GM10248 (cell line): ENCODE measurements around the gene CRAMP1.

Source experiments
- CTCF ChIA-PET: fragments of 300-600 bp; sonication (Branson Sonifier 250); formaldehyde crosslinking; extraction: SDS; loops from one replicate; lab custom pipeline; 2021; ENCODE audit warnings: antibody characterized with exemption; lab: Yijun Ruan, JAX
- POLR2A ChIA-PET: fragments of 350-650 bp; sonication (Branson Sonifier 250); formaldehyde crosslinking; extraction: SDS; loops from one replicate; lab custom pipeline; 2020; ENCODE audit warnings: antibody characterized with exemption; lab: Yijun Ruan, JAX
- DNase-seq: peaks from one replicate; pipeline ENCODE4 v3.0.0; 2012; ENCODE audit errors: extremely low spot score
- TF ChIP-seq, protein P1 (sequence below): IDR thresholded peaks from 2 replicates; pipeline ENCODE4 v1.5.1; 2012; ENCODE audit warnings: mild to moderate bottlenecking, low read depth; ENCODE audit errors: extremely low read depth, missing control alignments, control extremely low read depth

CRAMP1 gene

DNA sequence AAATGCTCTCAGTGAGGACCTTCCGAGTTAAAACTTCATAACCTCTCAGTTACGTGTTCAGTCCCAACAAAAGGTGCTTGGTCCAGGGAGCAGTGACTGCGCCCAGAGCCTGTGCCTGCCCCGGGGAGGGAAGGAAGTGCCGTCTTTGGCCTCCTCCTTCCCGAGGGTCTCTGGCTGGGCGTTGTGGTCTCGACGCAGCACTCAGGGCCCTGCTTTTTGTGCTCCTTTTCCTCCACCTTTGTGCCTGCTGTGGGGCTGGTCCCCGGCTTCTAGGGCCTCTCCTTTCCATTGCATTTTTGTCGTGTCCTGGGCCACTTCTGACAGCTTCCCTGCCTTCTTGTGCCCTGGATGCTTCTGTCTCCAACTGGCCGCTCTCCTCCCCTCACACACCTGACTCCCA is 29.1 kb downstream of the CRAMP1 start:
- DNase-seq: no peak
- TF ChIP-seq, protein P1, sequence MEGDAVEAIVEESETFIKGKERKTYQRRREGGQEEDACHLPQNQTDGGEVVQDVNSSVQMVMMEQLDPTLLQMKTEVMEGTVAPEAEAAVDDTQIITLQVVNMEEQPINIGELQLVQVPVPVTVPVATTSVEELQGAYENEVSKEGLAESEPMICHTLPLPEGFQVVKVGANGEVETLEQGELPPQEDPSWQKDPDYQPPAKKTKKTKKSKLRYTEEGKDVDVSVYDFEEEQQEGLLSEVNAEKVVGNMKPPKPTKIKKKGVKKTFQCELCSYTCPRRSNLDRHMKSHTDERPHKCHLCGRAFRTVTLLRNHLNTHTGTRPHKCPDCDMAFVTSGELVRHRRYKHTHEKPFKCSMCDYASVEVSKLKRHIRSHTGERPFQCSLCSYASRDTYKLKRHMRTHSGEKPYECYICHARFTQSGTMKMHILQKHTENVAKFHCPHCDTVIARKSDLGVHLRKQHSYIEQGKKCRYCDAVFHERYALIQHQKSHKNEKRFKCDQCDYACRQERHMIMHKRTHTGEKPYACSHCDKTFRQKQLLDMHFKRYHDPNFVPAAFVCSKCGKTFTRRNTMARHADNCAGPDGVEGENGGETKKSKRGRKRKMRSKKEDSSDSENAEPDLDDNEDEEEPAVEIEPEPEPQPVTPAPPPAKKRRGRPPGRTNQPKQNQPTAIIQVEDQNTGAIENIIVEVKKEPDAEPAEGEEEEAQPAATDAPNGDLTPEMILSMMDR: no peak
- CTCF ChIA-PET: interaction anchor here (1.1 to 1.4 kb wide), 2 partner anchors 9 to 37 kb away, joined by 3 to 5 read pairs; partner anchors contain the start of gene JPT2
- POLR2A ChIA-PET: no interaction called here

DNA sequence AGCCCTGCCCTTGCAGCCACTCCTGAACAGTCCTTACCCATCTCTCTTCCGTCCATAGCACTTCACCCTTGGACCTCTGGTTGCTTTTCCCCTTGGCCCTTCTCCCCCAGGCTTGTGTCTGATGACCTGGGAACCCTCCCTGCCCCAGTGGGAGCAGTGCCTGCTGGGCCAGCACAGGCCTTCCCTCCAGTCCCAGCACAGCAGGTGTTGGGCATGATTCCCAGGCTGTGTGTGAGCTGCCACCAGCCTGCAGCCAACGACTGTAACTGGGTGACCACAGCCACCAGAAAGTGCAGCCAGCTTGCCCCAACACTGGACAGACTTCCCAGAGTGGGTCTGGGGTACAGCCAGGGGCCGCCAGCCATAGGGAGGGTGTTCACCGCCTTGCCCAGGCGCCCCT is 30.0 kb downstream of the CRAMP1 start:
- ChIA-PET CTCF (no interaction called here), POLR2A (no interaction called here)
- no peak for DNase-seq
- TF ChIP-seq, protein P1: no peak

DNA sequence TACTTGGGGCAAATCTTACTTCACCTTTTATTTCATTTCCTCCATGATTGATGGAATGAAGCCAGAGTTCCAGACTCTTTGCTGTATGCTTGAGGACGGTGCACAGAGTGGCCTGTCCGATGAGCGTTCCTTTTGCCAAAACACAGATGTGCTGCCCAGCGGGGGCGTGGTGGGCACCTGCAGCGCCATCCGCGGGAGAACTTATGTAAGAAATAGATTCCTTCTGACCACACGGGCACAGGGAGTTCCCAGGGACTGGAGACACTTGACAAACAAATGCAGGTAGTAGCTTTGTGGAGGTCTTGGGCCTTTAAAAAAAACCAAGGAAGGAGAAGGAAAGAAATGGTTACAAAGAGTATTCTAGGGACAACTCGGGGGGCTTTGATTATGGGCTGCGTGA is 30.6 kb downstream of the CRAMP1 start:
- ChIA-PET CTCF (no interaction called here), POLR2A (no interaction called here)
- no peak for DNase-seq
- TF ChIP-seq, protein P1: no peak

DNA sequence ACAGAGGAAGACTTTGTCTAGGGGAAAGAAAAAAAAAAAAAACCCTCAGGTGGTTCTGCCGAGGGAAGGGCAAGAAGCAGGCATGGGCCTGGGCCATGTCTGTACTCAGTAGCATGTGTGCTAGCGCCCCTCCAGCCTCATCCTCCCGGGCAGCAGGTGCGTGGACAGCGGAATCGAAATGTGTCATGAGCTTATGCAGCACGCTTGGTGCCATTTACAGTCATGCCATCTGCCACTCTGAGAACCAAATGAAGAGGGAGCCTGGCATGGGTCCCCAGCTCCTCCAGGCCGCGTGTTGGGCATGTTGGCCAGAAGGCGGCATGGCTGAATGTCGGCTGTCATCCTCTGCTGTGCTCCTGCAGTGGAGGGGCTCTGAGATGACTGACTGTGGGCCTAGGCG is 31.4 kb downstream of the CRAMP1 start:
- CTCF ChIA-PET: interaction anchor here (0.7 to 1.4 kb wide), 2 partner anchors 9 to 63 kb away, joined by 3 read pairs; partner anchors contain the start of gene MAPK8IP3
- POLR2A ChIA-PET: no interaction called here
- no peak for DNase-seq
- TF ChIP-seq, protein P1: no peak

DNA sequence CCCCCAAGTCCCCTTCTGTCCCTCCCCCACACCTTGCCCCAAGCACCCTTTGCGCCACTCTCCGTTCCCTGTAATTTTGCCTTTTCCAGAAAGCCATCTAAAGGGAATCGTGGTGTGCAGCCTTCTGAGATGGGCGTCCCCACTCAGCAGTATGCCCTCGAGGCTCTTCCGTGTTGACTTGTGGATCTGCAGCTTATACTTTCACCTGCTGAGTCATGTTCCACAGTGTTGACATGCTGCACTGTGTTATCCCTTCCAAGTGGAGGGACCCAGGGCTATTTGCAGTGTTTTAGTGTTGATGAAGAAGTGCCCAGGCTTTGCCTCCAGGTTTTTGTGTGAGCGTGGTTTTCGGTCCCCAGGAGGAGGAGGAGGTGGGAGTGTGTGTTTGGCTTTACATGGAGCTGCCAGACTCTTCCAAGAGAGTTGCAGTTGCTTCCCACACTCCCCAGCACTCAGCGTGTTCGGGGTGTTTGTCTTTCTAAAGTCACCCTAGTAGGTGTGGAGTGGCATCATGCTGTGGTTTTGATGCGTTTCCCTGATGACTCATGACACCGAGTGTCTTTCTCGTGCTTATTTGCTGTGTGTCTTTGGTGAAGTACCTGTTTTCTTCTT is 33.9 kb downstream of the CRAMP1 start:
- POLR2A ChIA-PET: no interaction called here
- TF ChIP-seq, protein P1: no peak
- DNase-seq: no peak
- CTCF ChIA-PET: interaction anchor here (1.5 kb wide), 1 partner anchor 78 kb away, joined by 5 read pairs; no protein-coding TSS in a partner anchor

DNA sequence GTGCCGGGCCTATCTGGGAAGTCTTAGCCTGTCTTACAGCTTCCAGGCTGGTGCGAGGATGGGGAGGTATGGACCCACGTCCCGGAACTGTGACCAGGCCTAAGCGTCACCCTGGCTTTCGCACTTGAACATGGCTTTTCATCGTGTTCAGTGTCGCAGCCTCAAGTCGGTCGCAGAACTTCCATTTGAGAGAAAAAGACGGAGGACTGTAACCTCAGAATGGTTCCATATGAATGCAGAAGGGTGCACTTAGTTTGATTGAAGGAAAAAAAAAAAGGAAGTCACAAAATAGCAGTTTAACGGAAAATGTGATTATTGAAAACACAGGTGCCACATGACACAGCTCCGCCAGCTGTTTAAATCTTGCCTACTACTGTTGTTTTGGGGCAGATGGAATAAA is 35.7 kb downstream of the CRAMP1 start:
- POLR2A ChIA-PET: no interaction called here
- TF ChIP-seq, protein P1: no peak
- DNase-seq: no peak
- CTCF ChIA-PET: no interaction called here
